Osteocyte (in vitro differentiated cells): ENCODE measurements around the gene SLC26A1. TPM values are rescaled to one million over a fixed set of nuclear protein-coding genes. Genes with fewer than 3 reads are reported as not detected.

Experiments
- DNase-seq: peaks from one replicate; pipeline ENCODE4 v3.0.0; 2021; ENCODE audit warnings: mixed read lengths; ENCODE audit not compliant: unreplicated experiment; ENCODE audit errors: extremely low spot score
- H3K27ac Mint-ChIP-seq: one replicate; pipeline ENCODE4 v1.8.0; 2021; ENCODE audit warnings: mild to moderate bottlenecking, mixed read lengths; ENCODE audit not compliant: unreplicated experiment
- H3K27me3 Mint-ChIP-seq: one replicate; pipeline ENCODE4 v1.8.0; 2021; ENCODE audit warnings: mixed read lengths; ENCODE audit not compliant: unreplicated experiment
- H3K36me3 Mint-ChIP-seq: one replicate; pipeline ENCODE4 v1.8.0; 2021; ENCODE audit warnings: mixed read lengths; ENCODE audit not compliant: unreplicated experiment
- H3K4me1 Mint-ChIP-seq: one replicate; pipeline ENCODE4 v1.8.0; 2021; ENCODE audit warnings: mixed read lengths; ENCODE audit not compliant: unreplicated experiment
- H3K4me3 Mint-ChIP-seq: one replicate; pipeline ENCODE4 v1.8.0; 2021; ENCODE audit warnings: mild to moderate bottlenecking, moderate library complexity, mixed read lengths; ENCODE audit not compliant: unreplicated experiment
- H3K9me3 Mint-ChIP-seq: one replicate; pipeline ENCODE4 v1.8.0; 2021; ENCODE audit warnings: mixed read lengths; ENCODE audit not compliant: unreplicated experiment
- CTCF ChIP-seq: fragments of 200-600 bp; sonication (generic); IDR thresholded peaks from 2 replicates; pipeline ENCODE4 v1.5.0; 2021; ENCODE audit warnings: antibody characterized with exemption, mild to moderate bottlenecking, moderate library complexity
- total RNA-seq: library from RNA; stranded (reverse); gene quantifications from 2 replicates; pipeline ENCODE4 v1.2.1, GENCODE V29; 2021

SLC26A1 gene
- total RNA-seq, 1 donor from 2014 or later, result 0.83 TPM

- Mint-ChIP-seq H3K4me1 (no peaks in the 10 kb centered on the region), H3K27me3 (no peaks in the 10 kb centered on the region), H3K36me3 (peaks cover 8% of the 10 kb centered on the region), H3K27ac (no peak overlapping the region), H3K4me3 (no peak overlapping the region), H3K9me3 (no peaks in the 10 kb centered on the region)
- no peak for TF ChIP-seq CTCF
- DNase-seq, result no peak
Measured at GRCh38 chr4:957581-958313, 35.5 kb downstream of the SLC26A1 start.

- Mint-ChIP-seq H3K4me1 (no peaks in the 10 kb centered on the region), H3K27ac (no peak overlapping the region), H3K4me3 (no peak overlapping the region), H3K27me3 (no peaks in the 10 kb centered on the region), H3K36me3 (peaks cover 8% of the 10 kb centered on the region), H3K9me3 (no peaks in the 10 kb centered on the region)
- DNase-seq, result no peak
- no peak for TF ChIP-seq CTCF
Measured at GRCh38 chr4:957231-957580, 36.0 kb downstream of the SLC26A1 start.

- Mint-ChIP-seq H3K4me1 (no peaks in the 10 kb centered on the region), H3K9me3 (no peaks in the 10 kb centered on the region), H3K27ac (no peak overlapping the region), H3K36me3 (peaks cover 8% of the 10 kb centered on the region), H3K27me3 (no peaks in the 10 kb centered on the region), H3K4me3 (no peak overlapping the region)
- DNase-seq, result no peak
- TF ChIP-seq CTCF, result no peak
Measured at GRCh38 chr4:956531-957230, 36.5 kb downstream of the SLC26A1 start.

GRCh38 chr4:955931-956381 lies 37.2 kb downstream of the SLC26A1 start:
- Mint-ChIP-seq H3K4me3 (no peak overlapping the region), H3K4me1 (no peaks in the 10 kb centered on the region), H3K27me3 (no peaks in the 10 kb centered on the region), H3K9me3 (no peaks in the 10 kb centered on the region), H3K36me3 (peaks cover 8% of the 10 kb centered on the region), H3K27ac (no peak overlapping the region)
- no peak for TF ChIP-seq CTCF
- no peak for DNase-seq

GRCh38 chr4:955161-955921 lies 37.9 kb downstream of the SLC26A1 start:
- no peaks in the 10 kb centered on the region for H3K4me1 Mint-ChIP-seq
- H3K27ac Mint-ChIP-seq, result no peak overlapping the region
- H3K9me3 Mint-ChIP-seq, result no peaks in the 10 kb centered on the region
- H3K27me3 Mint-ChIP-seq, result no peaks in the 10 kb centered on the region
- TF ChIP-seq CTCF, result no peak
- DNase-seq, result no peak
- no peak overlapping the region for H3K4me3 Mint-ChIP-seq
- H3K36me3 Mint-ChIP-seq, result peaks cover 8% of the 10 kb centered on the region
